Heart left ventricle (tissue), 16 donors: Measurements from ENCODE around the gene FAM20C. TPM values are rescaled to one million over a fixed set of nuclear protein-coding genes. Genes with fewer than 3 reads are reported as not detected.

Experiments used
- ATAC-seq, 4 donors: fragments of 200-7000 bp; cut with Tn5 transposase; one replicate each; pipeline ENCODE4 v1.9.1; 2020 to 2022; ENCODE audit warnings: moderate library complexity in 4 of 4, mild to moderate bottlenecking in 3 of 4, moderate number of reproducible peaks in 1 of 4
- DNase-seq, 5 donors: peaks; one replicate each; pipeline ENCODE4 v3.0.0-alpha.2; 2020
- H3K27ac ChIP-seq, 12 donors: fragments of 200-600 bp; sonication (generic) in 4 of 12; one replicate each; pipeline versions ENCODE4 v1.5.0 to v1.8.0; 2016 to 2022; ENCODE audit warnings: mild to moderate bottlenecking in 2 of 12
- H3K27me3 ChIP-seq, 9 donors: fragments of 200-600 bp; sonication (generic) in 2 of 9; one replicate each; pipeline versions ENCODE4 v1.5.1 to v1.8.0; 2016 to 2022; ENCODE audit warnings: mild to moderate bottlenecking in 3 of 9
- H3K36me3 ChIP-seq, 9 donors: fragments of 200-600 bp; sonication (generic) in 2 of 9; one replicate each; pipeline versions ENCODE4 v1.5.0 to v1.8.0; 2018 to 2022; ENCODE audit warnings: mild to moderate bottlenecking in 2 of 9
- H3K4me1 ChIP-seq, 12 donors: fragments of 200-600 bp; sonication (generic) in 4 of 12; one replicate each; pipeline versions ENCODE4 v1.5.0 to v1.8.0; 2016 to 2022; ENCODE audit warnings: mild to moderate bottlenecking in 3 of 12
- H3K4me3 ChIP-seq, 12 donors: fragments of 200-600 bp; sonication (generic) in 4 of 12; one replicate each; pipeline versions ENCODE4 v1.5.0 to v1.8.0; 2017 to 2022; ENCODE audit warnings: mild to moderate bottlenecking in 9 of 12, moderate library complexity in 4 of 12
- H3K9me3 ChIP-seq, 12 donors: fragments of 200-600 bp; sonication (generic) in 4 of 12; one replicate each; pipeline versions ENCODE4 v1.5.0 to v1.8.0; 2016 to 2022; ENCODE audit warnings: mild to moderate bottlenecking in 1 of 12
- POLR2A ChIP-seq, 2 donors: fragments of 450-650 bp; IDR thresholded peaks; one replicate each; pipeline ENCODE4 v1.6.1; 2017; ENCODE audit warnings: antibody characterized with exemption in 2 of 2, mild to moderate bottlenecking in 2 of 2, moderate library complexity in 2 of 2
- WGBS, 4 donors: extraction: QIAGEN DNeasy Blood & Tissue Kit in 2 of 4; methylation state at CpG; one replicate each; pipeline versions ENCODE4 v1.1.5 to v1.1.7; 2013 to 2018; 5-methylcytosine and 5-hydroxymethylcytosine counted together
- intact Hi-C, 10 donors: fragments of 100-400 bp; cut with DNase I; formaldehyde crosslinking; loops; one replicate each; pipeline versions ENCODE4 v1.11.1 to v1.14.2; 2022
- polyA plus RNA-seq, 2 donors: library from polyadenylated mRNA; stranded (reverse); fragments of 200-250 nt; gene quantifications; one replicate each; pipeline ENCODE4 v1.2.3, GENCODE V29; 2013
- total RNA-seq, 9 donors: library from RNA; depleted of rRNA in 2 of 9; stranded (reverse); fragments of >200 nt in 2 of 9; fragmentation: NEBNext Ultra II Directional in 3 of 9; extraction: Animal tissue kit (Norgen Biotek cat#: 25700) in 3 of 9; gene quantifications; one replicate each; pipeline versions ENCODE4 v1.1.0 to v1.2.4, GENCODE V29; 2016 to 2023
- TF ChIP-seq, protein P1 (sequence below), 12 donors: fragments of 200-600 bp; sonication (generic) in 4 of 12; IDR thresholded peaks; one replicate each; pipeline versions ENCODE4 v1.5.0 to v1.8.0; 2018 to 2022; ENCODE audit warnings: antibody characterized with exemption in 12 of 12, mild to moderate bottlenecking in 5 of 12
- donor health status: ischemic (EF 13 %, LVEDD 7.1; RV severe dilation, severe dysfunction).
- donor health status: healthy with polysubstance abuse.
- donor health status: DM: no; HTN: yes; CAD: no.
- donor health status: DM: no; HTN: no; CAD: no.
- donor health status: ischemic (EF 25% LVEDD 6.9; RV normal size, moderate dysfunction).
- donor health status: ischemic (EF 25% LVEDD 5.7; RV mildly dilated, moderate dysfunction).
- donor health status: healthy.
- donor health status: DM: yes; HTN: yes; CAD: no.
- donor health status: ischemic (EF 35%, LVEDD 5.7; RV mildly dilated, moderate dysfunction).
- donor health status: nonischemic (EF 11% LVEDD 7.7; RV severe dilation, severe dysfunction).
- donor health status: DM: yes; HTN: yes; CAD: no.
- donor health status: PGD.
- donor health status: ischemic (EF 29% LVEDD 5.4; RV normal size, mild dysfunction).
- donor health status: nonischemic (EF 23%, LVEDD 6.1; RV moderate dilation, normal function).

Gene FAM20C
- total and polyA plus RNA-seq, 11 donors = 11.1 to 52.0 (median 21.0) TPM

DNA sequence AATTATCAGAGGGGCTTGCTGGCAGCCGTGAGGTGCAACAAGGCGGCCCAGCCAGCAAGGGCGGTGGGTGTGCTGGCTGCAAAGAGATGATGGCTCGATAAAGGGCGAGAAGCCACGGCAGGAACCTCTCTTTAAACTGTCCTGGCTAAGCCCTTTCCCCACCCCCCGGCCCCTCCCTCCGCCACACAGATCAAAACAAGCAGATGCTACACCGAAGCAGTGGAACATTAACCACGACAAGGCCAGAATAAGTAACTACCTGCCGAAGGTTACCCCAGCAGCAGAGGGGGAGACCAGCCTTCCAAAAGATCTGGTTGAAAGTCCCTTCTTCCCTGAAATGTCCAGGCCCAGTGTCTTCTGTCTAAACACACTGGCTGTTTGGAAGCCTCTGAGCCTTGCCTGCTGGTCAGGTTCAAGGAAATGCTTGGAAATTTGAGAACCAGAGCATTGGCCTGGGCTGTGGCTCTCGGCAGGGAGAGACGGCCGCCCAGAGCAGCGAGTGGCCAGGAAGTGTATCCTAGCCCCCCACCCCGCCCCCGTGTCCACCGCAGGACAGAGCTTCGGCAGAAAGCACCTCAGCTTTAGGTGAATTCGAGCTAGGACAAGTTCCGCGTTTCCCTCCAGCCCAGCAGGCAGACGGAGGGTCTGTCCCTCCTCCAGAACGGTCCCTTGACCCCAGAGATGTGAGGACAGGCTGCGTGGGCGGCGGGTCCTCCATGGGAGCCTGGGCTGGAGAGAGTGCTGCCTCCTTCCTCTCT lies 2.1 kb downstream of the FAM20C start:
- Histone ChIP-seq H3K4me3 (peak overlapping the region; percentile 59 to 96 (median 74)), H3K27ac (peak overlapping the region in 6 of 12 donors; percentile 3 to 94 (median 68)), H3K9me3 (no peaks in the 10 kb centered on the region), H3K4me1 (peaks cover 0 to 59% (median 32%) of the 10 kb centered on the region in 12 donors), H3K36me3 (peaks cover 0 to 46% (median 39%) of the 10 kb centered on the region in 9 donors), H3K27me3 (peaks cover 0 to 7% (median 0%) of the 10 kb centered on the region in 9 donors)
- 39 to 53% (median 46%) methylated on average over 7 to 27 of the region's 27 CpGs for WGBS, 4 donors
- intact Hi-C loops = loop anchor here in 6 of 10 donors (5.0 kb wide), 2 partner anchors 42 to 47 kb away; no protein-coding TSS in a partner anchor
- TF ChIP-seq, protein P1, sequence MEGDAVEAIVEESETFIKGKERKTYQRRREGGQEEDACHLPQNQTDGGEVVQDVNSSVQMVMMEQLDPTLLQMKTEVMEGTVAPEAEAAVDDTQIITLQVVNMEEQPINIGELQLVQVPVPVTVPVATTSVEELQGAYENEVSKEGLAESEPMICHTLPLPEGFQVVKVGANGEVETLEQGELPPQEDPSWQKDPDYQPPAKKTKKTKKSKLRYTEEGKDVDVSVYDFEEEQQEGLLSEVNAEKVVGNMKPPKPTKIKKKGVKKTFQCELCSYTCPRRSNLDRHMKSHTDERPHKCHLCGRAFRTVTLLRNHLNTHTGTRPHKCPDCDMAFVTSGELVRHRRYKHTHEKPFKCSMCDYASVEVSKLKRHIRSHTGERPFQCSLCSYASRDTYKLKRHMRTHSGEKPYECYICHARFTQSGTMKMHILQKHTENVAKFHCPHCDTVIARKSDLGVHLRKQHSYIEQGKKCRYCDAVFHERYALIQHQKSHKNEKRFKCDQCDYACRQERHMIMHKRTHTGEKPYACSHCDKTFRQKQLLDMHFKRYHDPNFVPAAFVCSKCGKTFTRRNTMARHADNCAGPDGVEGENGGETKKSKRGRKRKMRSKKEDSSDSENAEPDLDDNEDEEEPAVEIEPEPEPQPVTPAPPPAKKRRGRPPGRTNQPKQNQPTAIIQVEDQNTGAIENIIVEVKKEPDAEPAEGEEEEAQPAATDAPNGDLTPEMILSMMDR (IDR thresholded peaks at IDR 0.05) = no peak
- TF ChIP-seq POLR2A (IDR thresholded peaks at IDR 0.05) = no peak
- ATAC-seq (no peak), DNase-seq (no peak)

DNA sequence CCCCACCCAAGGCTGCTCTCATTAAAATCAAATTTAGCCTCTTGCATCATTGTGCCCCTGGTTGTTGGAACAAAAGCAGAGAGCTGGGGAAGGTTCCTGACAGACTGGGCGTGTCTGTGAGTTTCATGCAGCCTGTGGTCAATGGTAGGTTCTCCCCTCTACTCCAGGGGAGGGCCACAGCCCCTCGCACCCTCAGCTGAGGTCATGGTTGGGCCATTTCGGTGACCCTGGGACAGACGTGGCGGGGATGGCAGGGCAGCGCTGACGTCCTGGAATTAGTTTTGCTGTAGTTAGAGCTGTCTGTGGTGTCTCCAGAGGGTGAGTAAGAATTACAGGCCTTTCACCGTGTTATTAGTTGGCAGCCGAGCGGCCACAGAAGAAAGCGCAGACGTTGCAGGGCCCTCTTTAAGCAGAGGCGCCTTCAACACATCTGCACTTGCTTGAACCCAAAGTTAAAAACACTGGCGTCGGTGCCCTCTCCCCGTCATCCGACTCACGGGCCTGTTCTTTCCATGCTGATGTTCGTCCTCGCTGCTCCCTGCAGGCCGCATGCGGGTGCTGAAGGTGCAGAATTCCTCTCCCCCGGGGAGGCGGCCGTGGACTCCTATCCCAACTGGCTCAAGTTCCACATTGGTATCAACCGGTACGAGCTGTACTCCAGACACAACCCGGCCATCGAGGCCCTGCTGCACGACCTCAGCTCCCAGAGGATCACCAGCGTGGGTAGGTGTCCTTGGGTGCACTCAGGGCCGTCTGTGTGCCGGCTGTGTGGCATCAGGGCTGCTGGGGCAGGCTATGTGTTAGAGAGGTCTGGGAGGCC lies 2.8 kb downstream of the FAM20C start:
- H3K4me1 ChIP-seq = peaks cover 0 to 67% (median 33%) of the 10 kb centered on the region in 12 donors
- H3K36me3 ChIP-seq = peaks cover 0 to 54% (median 46%) of the 10 kb centered on the region in 9 donors
- 78 to 90% (median 86%) methylated on average over 18 to 33 of the region's 33 CpGs for WGBS, 4 donors
- TF ChIP-seq, protein P1 (IDR thresholded peaks at IDR 0.05) = no peak
- TF ChIP-seq POLR2A (IDR thresholded peaks at IDR 0.05) = no peak
- DNase-seq (no peak), ATAC-seq (no peak)
- H3K27ac ChIP-seq = peak overlapping the region in 3 of 12 donors; percentile 91 to 94 (median 93)
- peak overlapping the region; percentile 59 to 96 (median 74) for H3K4me3 ChIP-seq
- H3K27me3 ChIP-seq = peaks cover 0 to 7% (median 0%) of the 10 kb centered on the region in 9 donors
- no peaks in the 10 kb centered on the region for H3K9me3 ChIP-seq
- intact Hi-C loops = no loop called here

DNA sequence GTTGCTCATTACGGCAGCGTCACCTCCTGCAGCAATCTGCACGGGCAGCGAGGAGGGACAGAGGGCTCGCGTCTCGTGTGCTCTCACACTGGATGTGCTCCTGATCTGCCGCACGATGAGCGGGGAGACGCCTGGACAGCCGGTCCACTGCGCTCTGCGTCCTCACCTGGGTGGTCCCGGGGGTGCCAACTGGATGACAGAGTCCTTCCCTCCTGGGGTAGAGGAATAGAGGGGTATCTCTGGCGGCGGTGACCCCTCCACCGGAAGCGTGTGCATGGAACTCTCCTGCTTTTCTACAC lies 3.4 kb downstream of the FAM20C start:
- TF ChIP-seq, protein P1 (IDR thresholded peaks at IDR 0.05) = no peak
- no peak for TF ChIP-seq POLR2A (IDR thresholded peaks at IDR 0.05)
- peak overlapping the region in 3 of 12 donors; percentile 67 to 89 (median 78) for H3K4me3 ChIP-seq
- H3K36me3 ChIP-seq = peaks cover 0 to 60% (median 51%) of the 10 kb centered on the region in 9 donors
- no peaks in the 10 kb centered on the region for H3K9me3 ChIP-seq
- ATAC-seq (no peak), DNase-seq (no peak)
- WGBS, 4 donors = 94 to 97% (median 96%) methylated on average over 11 to 19 of the region's 19 CpGs
- peaks cover 0 to 7% (median 0%) of the 10 kb centered on the region in 9 donors for H3K27me3 ChIP-seq
- intact Hi-C loops = no loop called here
- peak overlapping the region in 1 of 12 donors; percentile 93 for H3K27ac ChIP-seq
- H3K4me1 ChIP-seq = peaks cover 0 to 66% (median 33%) of the 10 kb centered on the region in 12 donors

DNA sequence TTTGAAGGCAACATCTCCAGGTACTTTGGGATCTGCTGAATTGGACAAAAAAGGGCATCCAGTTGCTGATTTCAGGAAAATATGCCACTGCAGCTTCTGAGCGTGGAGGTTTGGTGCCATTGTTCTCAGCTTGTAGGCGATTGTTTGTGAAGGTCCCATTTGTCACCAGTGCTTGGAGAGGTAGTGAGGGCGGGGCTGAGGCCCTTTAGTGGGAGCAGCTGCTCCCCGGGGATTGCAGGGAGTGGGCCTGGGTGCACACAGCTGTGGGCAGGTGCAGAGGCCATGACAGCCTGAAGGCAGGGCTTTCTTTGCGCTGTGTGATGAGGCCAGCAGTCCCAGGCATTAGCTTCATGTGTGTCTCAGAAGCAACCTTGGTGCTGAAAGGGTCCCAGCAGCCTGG lies 3.9 kb downstream of the FAM20C start:
- H3K9me3 ChIP-seq = no peaks in the 10 kb centered on the region
- no peak overlapping the region for H3K4me3 ChIP-seq
- intact Hi-C loops = no loop called here
- 71 to 98% (median 94%) methylated on average over 1 to 5 of the region's 5 CpGs for WGBS, 4 donors
- no peak for ATAC-seq
- H3K36me3 ChIP-seq = peaks cover 0 to 65% (median 55%) of the 10 kb centered on the region in 9 donors
- H3K27ac ChIP-seq = peak overlapping the region in 1 of 12 donors; percentile 93
- no peak for DNase-seq
- H3K4me1 ChIP-seq = peaks cover 0 to 61% (median 30%) of the 10 kb centered on the region in 12 donors
- H3K27me3 ChIP-seq = peaks cover 0 to 1% (median 0%) of the 10 kb centered on the region in 9 donors
- no peak for TF ChIP-seq POLR2A (IDR thresholded peaks at IDR 0.05)
- TF ChIP-seq, protein P1 (IDR thresholded peaks at IDR 0.05) = no peak
